GM11168 (cell line): Measurements from ENCODE around the gene GDI2.

Source experiments
- in situ Hi-C: fragments of 300-500 bp; cut with MboI; formaldehyde crosslinking; loops from one replicate; pipeline ENCODE4 v1.12.0; 2022; ENCODE audit warnings: low sequenced_read_pairs; ENCODE audit not compliant: unreplicated experiment

GDI2 gene

DNA sequence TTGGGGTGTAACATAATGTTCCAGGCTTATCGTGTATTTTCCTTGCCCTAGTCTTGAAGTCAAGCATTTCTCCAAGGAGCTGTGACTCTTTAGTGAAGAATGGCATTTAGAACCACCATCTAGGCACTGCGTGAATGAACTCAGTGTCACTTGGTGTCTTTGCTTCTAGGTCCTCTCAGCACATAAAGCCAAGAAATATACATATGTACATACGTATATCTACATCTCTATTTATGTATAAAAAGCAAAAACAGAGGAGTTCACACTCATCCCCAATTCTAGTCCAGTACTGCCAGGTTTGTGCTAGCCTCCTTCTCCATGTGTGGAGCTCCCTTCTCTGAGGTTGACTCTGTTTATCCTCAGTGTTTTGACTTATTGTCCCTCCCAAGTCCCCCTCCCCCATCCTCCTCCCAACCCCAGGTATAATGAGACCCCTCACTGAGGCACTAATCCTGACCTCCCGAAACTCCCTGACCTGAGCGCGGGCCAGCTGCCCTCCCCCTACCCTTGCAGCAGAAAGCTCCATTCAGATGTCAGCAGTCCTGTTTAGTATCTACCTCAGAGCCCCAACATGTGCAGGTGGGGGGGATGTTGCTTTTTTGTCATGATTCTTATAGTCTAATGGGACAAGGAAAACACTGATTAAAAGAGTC lies 61.5 kb downstream of the GDI2 start:
- in situ Hi-C loops, result no loop called here

DNA sequence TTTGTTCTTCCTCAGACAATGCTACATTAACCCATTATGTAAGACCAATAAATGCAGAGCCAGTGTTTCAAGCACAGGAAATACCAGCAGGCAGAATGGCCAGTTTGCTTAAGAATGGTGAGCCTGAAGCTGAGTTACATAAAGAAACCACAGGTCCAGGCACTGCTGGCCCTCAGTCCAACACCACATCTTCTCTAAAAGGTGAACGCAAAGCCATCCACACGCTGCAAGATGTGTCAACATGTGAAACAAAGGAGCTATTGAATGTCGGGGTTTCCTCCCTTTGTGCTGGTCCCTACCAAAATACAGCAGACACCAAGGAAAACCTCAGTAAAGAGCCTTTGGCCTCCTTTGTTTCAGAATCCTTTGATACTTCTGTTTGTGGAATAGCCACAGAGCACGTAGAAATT lies 64.8 kb downstream of the GDI2 start:
- in situ Hi-C loops, result no loop called here

DNA sequence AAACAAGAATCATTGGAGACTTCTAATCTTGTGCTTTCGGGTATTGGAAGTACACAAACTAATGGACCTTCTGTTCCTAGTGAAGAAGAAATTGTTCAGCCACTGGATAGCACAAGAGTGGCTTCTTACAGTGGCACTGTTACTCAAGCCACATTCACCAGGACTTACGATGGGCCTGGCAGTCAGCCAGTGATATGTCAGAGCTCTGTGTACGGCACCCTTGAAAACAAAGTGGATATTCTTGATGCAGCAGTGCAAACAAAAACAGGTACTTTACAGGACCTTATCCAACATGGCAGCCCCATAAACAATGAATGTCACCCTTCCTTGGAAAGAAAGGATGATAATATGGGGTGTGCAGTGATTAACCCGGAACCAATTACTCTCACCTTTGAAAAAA lies 67.0 kb downstream of the GDI2 start:
- in situ Hi-C loops, result no loop called here

DNA sequence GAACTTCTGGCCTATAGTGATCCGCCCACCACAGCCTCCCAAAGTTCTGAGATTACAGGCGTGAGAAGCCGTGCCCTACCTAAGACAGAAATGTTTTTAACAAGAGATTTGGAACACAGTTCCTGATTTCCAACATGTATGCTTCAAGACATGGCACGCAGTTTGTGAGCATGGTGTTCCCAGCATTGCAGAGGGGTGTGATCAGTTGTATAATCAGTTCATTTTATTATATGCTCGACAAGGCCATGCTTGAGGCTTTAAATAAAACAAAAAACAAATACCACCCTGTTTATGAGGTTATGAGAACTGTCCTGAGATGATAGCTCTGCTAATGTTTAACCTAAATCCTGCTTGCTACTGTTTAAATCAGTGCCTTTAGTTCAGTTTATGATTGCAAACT lies 68.4 kb downstream of the GDI2 start:
- in situ Hi-C loops, result no loop called here

DNA sequence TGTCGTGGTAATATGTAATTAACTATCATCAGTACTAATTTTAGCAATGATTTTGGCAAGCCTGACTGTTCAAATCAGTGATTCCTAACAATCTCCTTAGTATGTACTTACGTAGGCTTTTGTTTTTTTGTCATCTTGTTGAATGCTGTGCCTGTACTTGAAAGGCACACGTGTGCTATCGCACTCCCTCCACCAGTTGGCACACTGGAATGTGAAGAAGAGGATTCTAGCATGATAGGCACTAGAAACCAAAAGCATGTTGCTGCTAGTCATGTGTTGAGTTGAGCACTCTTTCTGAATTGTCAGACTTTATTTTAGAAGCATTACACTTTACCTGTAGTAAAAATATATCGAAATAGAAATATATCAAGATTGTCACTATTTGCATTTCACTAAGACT lies 69.5 kb downstream of the GDI2 start:
- in situ Hi-C loops, result no loop called here

DNA sequence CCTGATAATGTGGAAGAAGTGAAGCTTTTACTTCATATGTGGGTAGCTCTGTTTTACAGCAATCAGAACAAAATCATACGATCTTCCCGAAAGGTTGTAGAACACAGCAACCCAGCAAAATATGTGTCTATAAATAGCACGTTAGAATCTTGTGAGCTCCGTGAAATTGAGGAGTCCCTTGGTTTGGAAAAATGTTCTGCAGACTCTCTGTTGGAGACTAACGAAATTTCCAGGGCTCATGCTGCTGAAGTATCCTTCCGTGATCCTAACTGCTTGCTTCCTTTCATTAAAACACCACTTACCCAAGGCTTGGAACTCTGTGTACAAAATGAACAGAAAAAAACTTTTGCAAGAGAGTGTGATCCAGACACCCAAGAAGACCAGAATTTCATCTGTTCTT lies 71.1 kb downstream of the GDI2 start:
- in situ Hi-C loops, result no loop called here

DNA sequence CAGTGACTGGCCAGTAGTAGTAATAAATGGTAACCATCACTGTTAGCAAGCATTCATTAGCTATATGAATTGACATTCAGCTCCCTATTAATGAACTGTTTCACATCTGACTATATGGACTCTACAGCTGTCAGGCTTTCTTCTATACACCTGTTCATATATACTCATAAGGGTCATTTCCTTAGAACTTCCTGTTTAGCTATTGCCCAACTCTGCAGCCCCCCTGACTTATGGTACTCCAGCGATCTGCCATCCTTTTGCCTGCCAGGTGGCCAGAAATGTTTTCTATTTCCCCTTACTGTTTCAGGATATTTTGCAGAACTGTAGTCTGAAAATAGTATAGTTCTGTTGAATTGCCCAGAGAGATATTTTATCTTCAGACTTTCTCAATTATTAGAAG lies 72.0 kb downstream of the GDI2 start:
- in situ Hi-C loops, result no loop called here

DNA sequence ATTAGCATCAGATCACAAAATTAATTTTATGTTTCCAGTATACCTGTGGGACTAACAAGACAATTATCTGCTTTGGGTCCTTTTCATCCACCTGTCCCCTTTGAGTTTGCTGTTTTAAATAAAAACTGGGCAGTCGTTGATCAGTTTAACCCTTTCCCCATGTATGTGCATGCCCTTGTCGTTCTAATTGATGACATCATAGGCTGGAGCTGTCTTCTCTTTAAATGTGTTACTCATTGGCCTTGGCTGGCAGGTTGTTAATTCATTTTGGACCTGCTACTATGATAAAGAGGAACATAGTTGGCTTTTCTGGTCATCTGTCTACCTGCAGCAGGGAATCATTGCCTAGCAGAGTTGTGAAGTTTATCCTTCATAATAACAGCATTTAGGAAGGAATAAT lies 74.8 kb downstream of the GDI2 start:
- in situ Hi-C loops, result no loop called here

DNA sequence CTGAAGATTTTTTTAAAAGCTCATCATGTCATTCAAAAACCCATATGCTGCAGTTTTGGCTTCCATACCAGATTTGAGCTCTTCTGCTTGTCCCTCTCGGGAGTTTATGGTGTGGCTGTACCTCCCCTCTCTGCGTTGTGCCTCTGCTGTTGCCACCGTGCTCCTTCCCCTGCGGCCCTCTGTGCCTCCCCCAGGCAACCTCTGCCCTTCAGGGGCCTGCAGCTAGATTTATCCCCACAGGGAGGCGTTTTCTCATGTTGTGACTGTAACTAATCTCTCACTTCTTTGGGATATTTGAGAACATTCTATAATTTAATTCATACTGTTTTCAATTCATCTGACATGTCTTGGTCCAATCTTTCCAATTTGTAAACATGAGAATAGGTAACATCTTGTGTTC lies 75.9 kb downstream of the GDI2 start:
- in situ Hi-C loops, result no loop called here

DNA sequence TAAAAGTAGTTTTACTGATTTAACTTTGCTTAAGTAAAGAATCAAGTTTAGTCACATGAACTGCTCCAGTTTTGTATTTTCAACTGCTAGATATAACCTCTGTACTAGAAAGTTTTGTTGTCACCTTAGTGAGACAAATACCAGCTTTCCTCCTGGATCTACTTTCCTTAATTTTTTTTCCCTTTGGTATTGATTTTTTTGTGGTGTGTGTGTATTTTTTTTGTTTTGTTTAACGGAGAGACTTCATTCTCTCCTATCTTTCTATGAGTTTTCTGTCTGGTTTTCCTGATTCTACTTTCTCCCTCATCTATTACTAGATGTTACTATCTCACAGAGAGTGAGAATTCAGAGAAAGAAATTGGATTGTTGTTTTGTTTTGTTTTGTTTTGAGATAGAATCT lies 76.6 kb downstream of the GDI2 start:
- in situ Hi-C loops, result no loop called here

DNA sequence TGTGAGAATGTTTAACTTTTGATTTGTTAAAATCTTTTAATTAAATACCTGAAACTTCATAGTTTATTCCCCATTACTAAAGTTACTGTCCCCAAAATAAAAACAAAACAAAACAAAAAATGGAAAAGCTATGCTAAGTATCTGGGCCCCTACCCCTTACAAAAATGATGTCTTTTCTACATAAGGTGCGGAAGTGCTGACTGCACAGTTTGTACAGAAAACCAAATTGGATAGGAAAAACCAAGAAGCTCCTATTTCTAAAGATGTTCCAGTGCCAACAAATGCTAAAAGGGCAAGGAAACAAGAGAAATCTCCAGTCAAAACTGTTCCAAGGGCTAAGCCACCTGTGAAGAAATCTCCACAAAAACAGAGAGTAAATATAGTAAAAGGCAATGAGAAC lies 78.1 kb downstream of the GDI2 start:
- in situ Hi-C loops, result no loop called here

DNA sequence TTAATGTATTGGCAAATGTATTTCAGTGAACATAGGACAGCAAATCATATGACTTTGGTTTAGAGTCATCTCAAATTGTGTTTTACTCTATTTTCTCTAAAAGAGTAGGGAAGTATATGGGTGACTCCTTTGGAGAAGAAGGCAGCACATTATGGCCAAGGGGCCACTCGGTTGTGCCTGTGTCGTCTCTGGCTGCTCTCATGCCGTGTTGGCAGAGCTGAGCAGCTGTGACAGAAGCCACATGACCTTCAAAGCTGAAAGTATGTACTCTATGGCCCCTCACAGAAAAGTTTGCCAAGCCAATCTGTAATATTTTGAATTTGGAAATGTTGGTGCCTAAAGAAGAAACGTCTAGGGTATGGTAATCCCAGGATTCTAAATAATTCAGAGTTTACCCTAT lies 81.1 kb downstream of the GDI2 start:
- in situ Hi-C loops, result no loop called here

DNA sequence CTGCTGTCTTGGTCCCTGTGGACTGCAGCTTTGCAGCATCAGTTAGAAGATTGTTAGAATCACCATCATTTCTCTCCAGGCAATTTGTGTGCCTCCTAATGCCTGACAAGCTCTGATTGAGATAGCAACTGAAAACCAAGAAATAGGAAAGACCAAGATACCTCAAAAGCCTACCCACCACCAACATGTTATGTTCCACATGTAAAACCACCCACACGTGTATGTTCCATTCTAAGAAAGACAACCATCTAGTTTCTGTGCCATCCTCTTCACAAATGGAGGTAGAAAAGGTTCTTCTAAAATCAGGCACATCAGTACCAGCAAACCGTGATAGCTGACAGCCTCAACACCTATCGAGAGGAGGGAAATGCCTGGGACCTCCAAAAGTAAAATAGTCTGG lies 81.7 kb downstream of the GDI2 start:
- in situ Hi-C loops, result no loop called here

DNA sequence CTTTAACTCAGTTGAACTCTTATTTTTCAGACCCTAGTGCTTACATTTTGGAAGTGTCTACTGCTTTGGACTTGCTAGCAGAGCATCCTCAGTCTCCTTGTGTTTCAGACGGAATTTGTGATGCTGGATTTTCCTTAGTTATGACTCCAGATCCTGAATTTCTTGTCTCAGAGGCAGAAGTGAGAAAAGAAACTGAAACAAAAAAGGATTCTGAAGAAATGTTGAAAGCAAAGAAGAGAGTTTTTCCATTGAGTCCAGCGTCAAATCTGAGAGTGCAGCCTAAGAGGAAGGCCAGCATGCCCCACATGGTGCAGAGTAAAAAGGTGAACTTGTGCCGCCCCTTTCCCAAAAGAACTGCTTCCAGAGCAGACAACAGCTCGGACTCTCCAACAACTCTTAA lies 82.5 kb downstream of the GDI2 start:
- in situ Hi-C loops, result no loop called here

DNA sequence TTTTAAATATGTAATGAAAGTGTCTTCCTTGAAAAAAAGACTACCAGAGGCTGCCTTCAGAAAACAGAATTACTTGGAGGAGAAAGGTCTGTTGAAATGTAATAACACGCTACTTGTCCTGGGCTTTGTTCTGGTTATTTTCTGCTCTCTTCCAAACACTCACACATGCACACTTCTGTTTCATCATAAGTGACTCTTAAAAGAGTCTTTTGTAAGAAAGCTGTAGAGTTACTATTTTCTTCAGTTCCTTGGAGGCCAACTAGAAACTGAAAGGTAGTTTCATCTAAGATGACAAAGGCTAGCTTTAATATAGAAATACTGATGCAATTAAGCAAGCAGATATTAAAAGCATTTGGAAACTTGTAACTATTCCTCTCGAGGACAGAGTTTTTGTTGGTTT lies 89.5 kb downstream of the GDI2 start:
- in situ Hi-C loops, result no loop called here

DNA sequence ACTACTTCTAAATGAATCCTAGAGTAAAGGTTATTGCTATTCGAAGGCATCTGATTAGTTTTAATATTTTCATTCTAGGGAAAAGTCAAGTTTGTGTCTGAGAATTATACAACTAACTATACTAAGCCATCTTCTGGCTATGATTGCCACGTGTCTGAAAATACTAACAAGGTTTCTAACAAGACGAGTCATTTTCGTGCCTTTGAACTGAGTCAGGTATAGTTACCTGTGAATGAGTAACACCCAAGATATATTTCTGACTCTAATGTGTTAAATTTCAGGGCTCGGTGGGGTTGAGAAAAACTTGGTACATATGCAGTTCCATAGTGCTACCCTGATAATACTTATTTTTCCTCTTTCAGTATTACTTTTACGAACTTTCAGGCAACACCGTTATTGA lies 93.1 kb downstream of the GDI2 start:
- in situ Hi-C loops, result no loop called here

DNA sequence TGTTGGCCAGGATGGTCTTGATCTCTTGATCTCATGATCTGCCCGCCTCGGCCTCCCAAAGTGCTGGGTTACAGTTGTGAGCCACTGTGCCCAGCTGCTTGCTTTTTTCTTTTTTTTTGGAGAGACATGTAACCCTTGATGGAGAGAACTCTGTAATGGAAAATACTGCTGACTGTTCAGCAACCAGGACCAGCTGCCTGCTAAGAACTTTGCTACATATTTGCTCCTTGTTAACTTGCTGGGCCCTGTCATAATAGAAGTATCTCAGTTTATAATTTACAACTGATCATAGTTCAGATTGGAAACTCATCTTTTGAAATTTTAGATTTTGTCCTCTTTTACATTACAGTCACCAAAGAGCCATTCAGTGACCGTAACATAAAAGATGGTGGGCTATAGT lies 93.7 kb downstream of the GDI2 start:
- in situ Hi-C loops, result no loop called here
